GM19023 (cell line): ENCODE data around the gene ENDOD1.

Experiments
- ATAC-seq: cut with Tn5 transposase; IDR thresholded peaks from one replicate; pipeline ENCODE4 v1.9.1; 2021; ENCODE audit warnings: mild to moderate bottlenecking, moderate library complexity; ENCODE audit not compliant: unreplicated experiment

The ENDOD1 gene

GRCh38 chr11:95076416-95076815, 13.2 kb upstream of the ENDOD1 start:
- no peak for ATAC-seq

GRCh38 chr11:95076981-95077380, 12.7 kb upstream of the ENDOD1 start:
- no peak for ATAC-seq

- ATAC-seq: no peak
Observed at GRCh38 chr11:95078526-95078925, 11.1 kb upstream of the ENDOD1 start.

- no peak for ATAC-seq
Observed at GRCh38 chr11:95081010-95081409, 8.6 kb upstream of the ENDOD1 start.

- ATAC-seq: no peak
Observed at GRCh38 chr11:95081412-95081811, 8.2 kb upstream of the ENDOD1 start.

GRCh38 chr11:95082576-95083001, 7.1 kb upstream of the ENDOD1 start:
- no peak for ATAC-seq

- ATAC-seq: no peak
Observed at GRCh38 chr11:95084509-95084908, 5.1 kb upstream of the ENDOD1 start.

GRCh38 chr11:95085117-95085816, 4.4 kb upstream of the ENDOD1 start:
- no peak for ATAC-seq

GRCh38 chr11:95086151-95086550, 3.5 kb upstream of the ENDOD1 start:
- ATAC-seq: no peak

- ATAC-seq: no peak
Observed at GRCh38 chr11:95086836-95087570, 2.6 kb upstream of the ENDOD1 start.

- peak; percentile 55 for ATAC-seq
Observed at GRCh38 chr11:95088946-95089619, 563 bp upstream of the ENDOD1 start.

- no peak for ATAC-seq
Observed at GRCh38 chr11:95091663-95092180, 2.1 kb downstream of the ENDOD1 start.

- ATAC-seq: no peak
Observed at GRCh38 chr11:95092549-95093324, 3.1 kb downstream of the ENDOD1 start.

- ATAC-seq: no peak
Observed at GRCh38 chr11:95093548-95093947, 3.9 kb downstream of the ENDOD1 start.

GRCh38 chr11:95095858-95096587, 6.4 kb downstream of the ENDOD1 start:
- peak; percentile 72 for ATAC-seq

- ATAC-seq: no peak
Observed at GRCh38 chr11:95097209-95097608, 7.6 kb downstream of the ENDOD1 start.

GRCh38 chr11:95098826-95099225, 9.2 kb downstream of the ENDOD1 start:
- ATAC-seq: no peak

- ATAC-seq: no peak
Observed at GRCh38 chr11:95100191-95100648, 10.6 kb downstream of the ENDOD1 start.

GRCh38 chr11:95100856-95101507, 11.3 kb downstream of the ENDOD1 start:
- no peak for ATAC-seq

GRCh38 chr11:95101935-95102334, 12.3 kb downstream of the ENDOD1 start:
- ATAC-seq: no peak
